HG03442 (cell line): ENCODE data around the gene MRPL51.
"Not testable (repeated sequence)": the region's sequence is repeated elsewhere in the genome, so short reads cannot be mapped to it uniquely, and the experiment has no call there.

Source experiments
- ATAC-seq: cut with Tn5 transposase; IDR thresholded peaks from one replicate; pipeline ENCODE4 v1.9.1; 2021; ENCODE audit warnings: mild to moderate bottlenecking, moderate library complexity; ENCODE audit not compliant: unreplicated experiment

Gene MRPL51

GRCh38 chr12:6489449-6489848 lies 3.6 kb downstream of the MRPL51 start:
- ATAC-seq, result no peak

GRCh38 chr12:6488240-6488639 lies 4.8 kb downstream of the MRPL51 start:
- ATAC-seq, result no peak

DNA sequence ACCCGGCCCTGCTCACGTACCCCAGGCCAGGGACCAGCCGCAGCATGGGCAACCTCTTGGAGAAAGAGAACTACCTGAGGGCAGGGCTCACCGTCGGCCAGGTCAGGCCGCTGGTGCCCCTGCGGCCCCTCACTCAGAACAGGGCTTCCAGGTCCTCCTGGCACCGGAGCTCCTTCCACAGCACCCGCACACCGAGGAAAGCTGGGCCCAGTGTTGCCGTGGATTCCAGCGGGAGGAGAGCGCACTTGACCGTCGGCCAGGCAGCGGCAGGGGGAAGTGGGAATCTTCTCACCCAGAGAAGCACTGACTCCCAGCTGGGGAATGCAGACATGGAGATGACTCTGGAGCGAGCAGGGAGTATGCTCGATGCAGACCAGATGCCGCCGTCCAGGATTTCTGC lies 14.6 kb downstream of the MRPL51 start:
- ATAC-seq, result no peak

- not testable (repeated sequence) for ATAC-seq
These were observed 15.3 kb downstream of the MRPL51 start for GRCh38 chr12:6477601-6478377.

- ATAC-seq, result no peak
These were observed 16.6 kb downstream of the MRPL51 start for GRCh38 chr12:6476489-6476888.

DNA sequence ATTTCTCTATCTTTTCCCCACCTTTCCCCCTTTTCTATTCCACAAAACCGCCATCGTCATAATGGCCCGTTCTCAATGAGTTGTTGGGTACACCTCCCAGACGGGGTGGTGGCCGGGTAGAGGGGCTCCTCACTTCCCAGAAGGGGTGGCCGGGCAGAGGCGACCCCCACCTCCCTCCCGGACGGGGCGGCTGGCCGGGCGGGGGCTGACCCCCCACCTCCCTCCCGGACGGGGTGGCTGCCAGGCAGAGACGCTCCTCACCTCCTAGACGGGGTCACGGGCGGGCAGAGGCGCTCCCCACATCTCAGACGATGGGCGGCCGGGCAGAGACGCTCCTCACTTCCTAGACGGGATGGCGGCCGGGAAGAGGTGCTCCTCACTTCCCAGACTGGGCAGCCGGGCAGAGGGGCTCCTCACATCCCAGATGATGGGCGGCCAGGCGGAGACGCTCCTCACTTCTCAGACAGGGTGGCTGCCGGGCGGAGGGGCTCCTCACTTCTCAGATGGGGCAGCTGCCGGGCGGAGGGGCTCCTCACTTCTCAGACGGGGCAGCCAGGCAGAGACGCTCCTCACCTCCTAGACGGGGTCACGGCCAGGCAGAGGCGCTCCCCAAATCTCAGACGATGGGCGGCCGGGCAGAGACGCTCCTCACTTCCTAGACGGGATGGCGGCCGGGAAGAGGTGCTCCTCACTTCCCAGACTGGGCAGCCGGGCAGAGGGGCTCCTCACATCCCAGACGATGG lies 17.7 kb downstream of the MRPL51 start:
- ATAC-seq, result not testable (repeated sequence)

GRCh38 chr12:6472491-6472890 lies 20.6 kb downstream of the MRPL51 start:
- ATAC-seq, result no peak

- no peak for ATAC-seq
These were observed 21.1 kb downstream of the MRPL51 start for GRCh38 chr12:6471989-6472360.

DNA sequence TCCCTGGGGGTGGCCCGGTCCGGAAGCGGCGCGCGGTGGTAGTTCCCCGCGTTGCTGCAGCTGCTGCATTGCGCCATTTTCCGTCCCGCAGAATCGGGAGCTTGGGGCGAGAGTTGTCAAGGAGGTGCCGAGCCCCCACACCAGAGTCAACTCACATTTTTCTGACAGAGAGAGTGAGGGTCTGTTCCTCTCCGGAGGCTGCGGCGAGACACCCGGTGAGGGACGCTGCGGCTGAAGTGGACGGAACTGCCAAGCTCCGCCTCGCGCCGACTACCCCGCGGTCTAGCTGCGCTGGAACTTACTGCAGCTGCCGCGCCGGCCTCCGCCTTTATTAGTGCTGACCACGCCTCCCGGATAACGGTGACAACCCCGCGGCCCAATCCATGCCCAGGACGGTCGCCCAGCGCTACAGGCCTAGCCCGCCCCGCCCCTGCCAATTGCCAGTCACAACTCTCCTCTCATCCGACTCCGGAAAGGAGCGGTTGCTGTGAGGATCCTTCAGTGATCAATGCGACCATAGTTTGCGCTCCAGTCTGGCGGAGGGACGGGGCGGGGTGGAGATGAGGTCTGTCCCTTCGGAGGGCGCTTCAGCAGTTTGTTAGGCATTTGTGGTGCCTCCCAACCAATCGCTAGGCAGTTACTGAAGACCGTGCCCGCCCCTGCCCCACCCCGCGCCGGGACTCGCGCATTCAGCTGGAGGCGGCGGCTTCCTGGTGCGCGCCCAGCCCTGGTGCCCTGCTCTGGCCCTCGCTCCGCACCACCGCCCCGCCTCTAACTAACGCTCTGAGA lies 22.5 kb downstream of the MRPL51 start, which contains the start of gene VAMP1:
VAMP1 (minus strand) TSS at position 303 of the 789 bp plus-strand sequence; CDS start at position 157, 146 bp downstream.
- ATAC-seq, result peak; percentile 79

GRCh38 chr12:6469609-6470374 lies 23.3 kb downstream of the MRPL51 start:
- ATAC-seq, result no peak

DNA sequence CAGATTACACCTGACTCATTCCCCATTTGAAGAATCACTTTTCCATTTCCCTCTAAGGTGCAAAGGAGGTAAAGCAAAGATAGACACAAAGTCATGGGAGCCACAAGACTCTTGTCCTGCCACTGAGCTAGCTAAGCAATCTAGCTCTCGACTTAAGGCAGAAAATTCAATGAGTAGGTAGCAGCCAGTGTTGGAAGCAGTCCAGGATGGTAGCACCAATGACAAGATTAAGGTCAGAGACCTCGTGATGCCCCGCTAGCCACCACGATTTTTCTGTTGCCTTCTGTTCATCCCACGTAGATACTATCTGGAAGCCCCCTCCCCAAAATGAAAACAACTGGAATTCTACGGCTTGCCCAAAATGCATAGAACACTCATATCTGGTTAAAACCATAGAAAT lies 24.0 kb downstream of the MRPL51 start:
- ATAC-seq, result no peak

- no peak for ATAC-seq
These were observed 24.8 kb downstream of the MRPL51 start for GRCh38 chr12:6468283-6468575.

DNA sequence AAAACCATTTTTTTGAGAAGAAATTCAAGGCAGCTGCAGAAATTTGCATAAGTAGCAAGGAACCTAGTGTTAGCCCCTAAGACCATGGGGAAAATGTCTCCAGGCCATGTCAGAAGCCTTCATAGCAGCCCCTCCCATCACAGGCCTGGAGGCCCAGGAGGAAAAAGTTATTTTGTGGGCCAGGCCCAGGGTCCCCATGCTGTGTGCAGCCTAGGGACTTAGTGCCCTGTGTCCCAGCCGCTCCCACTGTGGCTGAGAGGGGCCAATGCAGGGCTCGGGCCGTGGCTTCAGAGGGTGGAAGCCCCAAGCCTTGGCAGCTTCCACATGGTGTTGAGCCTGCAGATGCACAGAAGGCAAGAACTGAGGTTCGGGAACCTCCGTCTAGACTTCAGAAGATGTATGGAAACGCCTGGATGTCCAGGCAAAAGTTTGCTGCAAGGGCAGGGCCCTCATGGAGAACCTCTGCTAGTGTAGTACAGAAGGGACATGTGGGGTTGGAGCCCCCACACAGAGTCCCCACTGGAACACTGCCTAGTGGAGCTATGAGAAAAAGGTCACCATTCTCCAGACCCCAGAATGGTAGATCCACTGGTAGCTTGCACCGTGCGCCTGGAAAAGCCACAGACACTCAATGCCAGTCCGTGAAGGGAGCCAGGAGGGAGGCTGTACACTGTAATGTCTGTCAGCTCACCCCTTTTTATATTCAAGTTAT lies 25.3 kb downstream of the MRPL51 start:
- ATAC-seq, result not testable (repeated sequence)

GRCh38 chr12:6466751-6467150 lies 26.3 kb downstream of the MRPL51 start:
- not testable (repeated sequence) for ATAC-seq

DNA sequence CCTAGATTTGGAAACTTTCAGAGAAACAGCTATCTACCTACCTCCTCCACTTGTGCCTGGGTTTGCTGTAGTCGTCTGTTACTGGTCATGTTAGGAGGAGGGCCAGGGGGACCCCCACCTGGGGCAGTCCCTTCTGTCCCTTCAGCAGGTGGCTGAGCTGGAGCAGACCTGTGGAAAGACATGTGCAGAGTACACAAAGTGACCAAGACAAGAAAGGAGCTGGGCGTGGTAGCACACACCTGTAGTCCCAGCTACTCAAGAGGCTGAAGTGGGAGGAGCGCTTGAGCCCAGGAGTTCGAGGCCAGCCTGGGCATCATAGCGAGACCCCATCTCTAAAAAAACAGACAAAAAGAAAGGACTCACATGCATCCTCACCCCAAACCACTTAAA lies 26.9 kb downstream of the MRPL51 start:
- ATAC-seq, result no peak

DNA sequence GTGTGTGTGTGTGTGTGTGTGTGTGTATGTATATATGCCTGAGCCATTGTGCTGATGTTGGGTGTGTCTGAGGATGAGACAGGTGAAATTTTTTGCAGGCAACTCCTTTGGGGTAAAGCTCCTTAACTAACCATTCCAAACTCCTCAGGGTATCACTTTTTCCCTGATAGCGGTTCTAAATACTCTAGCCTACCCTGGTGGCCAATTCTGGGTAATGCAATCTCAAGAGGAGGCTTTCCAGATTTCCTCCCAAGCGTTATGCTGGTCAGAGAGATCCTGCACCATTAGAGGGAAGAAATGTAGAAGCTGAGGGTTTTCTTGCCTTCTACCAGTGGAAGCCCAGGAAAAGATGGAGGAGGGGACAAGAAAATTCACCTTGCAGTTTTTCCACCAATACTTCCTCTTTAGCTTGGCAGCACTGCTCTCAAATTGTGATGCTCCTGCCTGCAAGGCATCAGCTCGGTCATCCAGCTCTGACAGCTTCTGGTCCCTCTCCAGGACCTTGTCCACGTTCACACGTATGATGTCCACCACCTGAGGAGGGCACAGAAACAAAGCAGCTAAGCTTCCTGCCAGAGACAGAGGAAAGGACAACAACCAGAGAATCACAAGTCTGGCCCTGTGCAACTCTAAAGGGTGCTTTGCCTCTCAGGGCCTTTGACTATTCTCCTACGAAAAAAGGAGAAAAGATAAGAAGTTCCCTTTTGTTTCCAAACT lies 27.4 kb downstream of the MRPL51 start:
- no peak for ATAC-seq

GRCh38 chr12:6464531-6464930 lies 28.5 kb downstream of the MRPL51 start:
- no peak for ATAC-seq

DNA sequence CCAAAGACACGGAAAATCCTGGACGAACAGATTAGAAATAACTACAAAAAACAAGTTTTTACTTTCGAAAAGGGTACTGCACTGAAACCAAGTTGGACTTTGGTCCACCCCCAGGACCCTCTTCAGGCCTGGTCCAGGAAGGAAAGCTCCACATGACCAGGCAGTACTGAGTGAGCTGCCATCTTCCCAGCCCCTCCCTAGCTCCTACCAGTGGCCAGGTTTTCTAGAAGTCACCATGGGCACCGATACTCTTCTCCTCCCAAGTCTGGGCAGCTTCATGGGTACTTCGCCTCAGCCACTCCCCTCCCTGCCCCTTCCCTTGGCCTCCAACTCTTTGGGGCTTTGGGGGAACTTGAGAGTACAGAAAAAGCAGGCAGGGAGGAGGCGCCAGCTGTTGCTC lies 29.2 kb downstream of the MRPL51 start:
- ATAC-seq, result no peak

DNA sequence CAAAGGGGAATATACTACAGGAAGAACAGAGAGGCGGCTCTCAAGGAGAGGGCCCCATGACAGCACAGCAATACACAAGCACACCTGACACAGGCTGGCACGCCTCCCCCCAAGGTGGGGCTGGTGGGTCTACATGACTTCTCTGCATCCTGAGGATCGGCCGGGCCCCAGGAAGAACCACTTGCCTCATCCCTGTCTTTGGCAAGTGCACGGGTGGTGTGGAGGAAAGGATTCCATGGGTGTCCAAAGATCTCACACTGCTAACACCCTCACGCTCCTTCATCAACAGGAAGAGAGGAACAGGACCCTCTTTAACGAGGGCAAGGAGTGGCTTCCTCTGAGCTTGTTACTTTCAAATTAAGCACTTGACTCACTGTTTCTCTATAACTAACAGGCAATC lies 29.8 kb downstream of the MRPL51 start:
- no peak for ATAC-seq
